H4 (cell line): ENCODE results near the gene SCYL2. TPM values are rescaled to one million over a fixed set of nuclear protein-coding genes. Genes with fewer than 3 reads are reported as not detected.
"Not testable (repeated sequence)": the region's sequence is repeated elsewhere in the genome, so short reads cannot be mapped to it uniquely, and the experiment has no call there.

Experiments used
- DNase-seq: peaks from one replicate; pipeline ENCODE4 v3.0.0-alpha.2; 2015; ENCODE audit warnings: low spot score
- total RNA-seq: library from RNA; depleted of rRNA; stranded (reverse); fragments of >200 nt; shearing (Covaris generic); gene quantifications from 2 replicates; pipeline ENCODE4 v1.2.3, GENCODE V29; 2014

Gene SCYL2
- total RNA-seq, 1 experiment from 2014 or later: 35.7 TPM

GRCh38 chr12:100265732-100266584, 1.0 kb upstream of the SCYL2 start:
- DNase-seq: no peak

DNA sequence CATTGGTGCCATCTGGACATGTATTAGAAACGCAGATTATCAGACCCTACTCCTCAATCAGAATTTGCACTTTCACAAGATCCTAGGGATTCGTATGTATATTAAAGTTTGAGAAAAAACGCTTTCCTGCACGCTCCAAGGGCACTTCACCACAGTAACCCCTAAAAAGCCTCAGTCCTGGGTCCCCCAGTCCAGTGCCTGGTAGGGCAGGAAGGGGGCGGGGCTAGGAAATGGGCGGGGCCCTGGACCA, 467 bp upstream of the SCYL2 start:
- DNase-seq: no peak

GRCh38 chr12:100267603-100268281, 765 bp downstream of the SCYL2 start:
- DNase-seq: no peak

- no peak for DNase-seq
Measured at GRCh38 chr12:100268835-100269564, 2.0 kb downstream of the SCYL2 start.

DNA sequence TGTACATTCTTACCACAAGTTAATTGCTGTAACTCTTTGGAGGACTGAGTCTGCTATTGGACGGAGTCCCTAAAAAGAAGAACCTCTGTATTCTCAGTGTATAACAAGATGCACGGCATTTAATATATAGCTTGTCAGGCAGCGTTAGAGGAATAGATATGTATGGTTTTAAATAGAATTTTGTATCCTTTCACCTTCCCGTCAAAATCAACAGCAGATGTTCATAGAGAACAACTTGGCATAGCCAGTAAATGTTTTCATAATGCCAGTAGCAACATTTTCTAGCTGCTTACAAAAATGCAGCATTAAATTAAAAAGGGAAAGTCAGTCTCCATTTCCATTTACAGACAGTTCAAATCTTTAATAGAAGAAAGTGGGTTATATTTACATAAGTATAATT, 6.8 kb downstream of the SCYL2 start:
- DNase-seq: no peak

DNA sequence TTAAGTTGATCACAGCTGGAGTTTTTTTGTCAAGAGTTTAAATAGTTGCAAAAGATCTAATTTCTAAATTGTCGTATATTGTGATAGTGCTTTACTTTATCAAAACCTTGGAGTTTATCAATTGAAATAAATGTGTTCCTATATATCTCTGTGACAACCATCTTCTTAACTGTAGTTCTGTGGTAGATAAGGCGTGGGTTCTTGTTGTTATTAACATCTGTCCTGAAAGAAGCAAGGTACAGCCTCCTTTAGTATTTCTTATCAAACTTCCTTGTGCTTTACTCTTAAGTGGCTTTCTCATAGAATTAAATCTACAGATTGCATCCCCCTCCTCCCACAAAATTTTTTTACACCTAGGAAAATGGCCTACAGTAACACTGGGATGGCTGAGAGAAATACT, 7.3 kb downstream of the SCYL2 start:
- no peak for DNase-seq

DNA sequence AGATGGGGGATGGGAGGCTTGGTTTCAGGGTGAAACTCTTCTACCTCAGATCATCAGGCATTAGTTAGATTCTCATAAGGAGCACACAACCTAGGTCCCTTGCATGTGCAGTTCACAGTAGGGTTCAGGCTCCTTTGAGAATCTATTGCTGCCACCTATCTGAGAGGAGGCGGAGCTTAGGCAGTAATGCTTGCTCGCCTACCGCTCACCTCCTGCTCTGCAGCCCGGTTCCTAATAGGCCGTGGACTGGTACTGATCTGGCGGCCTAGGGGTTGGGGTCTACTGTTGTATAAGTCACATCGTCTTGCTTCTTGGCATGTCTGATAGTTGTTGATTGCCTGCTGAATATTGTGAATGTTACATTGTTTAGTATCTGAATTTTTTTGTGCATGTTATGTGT, 12.2 kb downstream of the SCYL2 start:
- DNase-seq: no peak

DNA sequence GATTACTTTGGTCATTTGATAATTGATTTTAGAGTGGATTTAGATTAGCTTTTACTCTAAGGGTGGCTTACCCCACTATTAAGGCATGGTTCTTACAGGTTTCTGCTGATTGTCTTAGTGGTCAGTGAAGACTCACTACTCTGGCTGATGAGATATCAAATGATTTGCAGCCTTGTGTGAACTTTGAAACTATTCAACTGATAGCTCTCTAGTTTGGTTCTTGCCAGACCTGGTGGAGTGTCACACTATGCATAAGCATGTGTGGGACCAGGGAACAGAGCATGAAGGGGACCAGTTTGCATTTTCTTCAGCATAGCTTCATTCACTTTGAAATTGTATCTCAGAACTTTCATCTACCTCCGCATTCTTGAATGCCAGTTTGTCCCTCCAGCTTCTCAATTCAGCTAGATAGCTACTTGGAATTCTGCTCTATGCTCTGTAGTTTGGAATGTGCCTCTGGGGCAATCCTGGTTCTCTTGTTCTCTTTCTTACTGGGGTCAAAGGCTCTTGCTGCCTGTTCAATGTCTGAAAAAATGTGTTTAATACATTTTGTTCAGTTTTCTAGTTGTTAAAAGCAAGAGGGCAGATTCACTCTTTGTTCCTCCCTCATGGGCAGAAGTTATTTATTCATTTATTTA, 12.7 kb downstream of the SCYL2 start:
- no peak for DNase-seq

GRCh38 chr12:100284556-100284955, 17.6 kb downstream of the SCYL2 start:
- DNase-seq: not testable (repeated sequence)

GRCh38 chr12:100289038-100289437, 22.1 kb downstream of the SCYL2 start:
- no peak for DNase-seq

- no peak for DNase-seq
Measured at GRCh38 chr12:100290016-100290415, 23.0 kb downstream of the SCYL2 start.

DNA sequence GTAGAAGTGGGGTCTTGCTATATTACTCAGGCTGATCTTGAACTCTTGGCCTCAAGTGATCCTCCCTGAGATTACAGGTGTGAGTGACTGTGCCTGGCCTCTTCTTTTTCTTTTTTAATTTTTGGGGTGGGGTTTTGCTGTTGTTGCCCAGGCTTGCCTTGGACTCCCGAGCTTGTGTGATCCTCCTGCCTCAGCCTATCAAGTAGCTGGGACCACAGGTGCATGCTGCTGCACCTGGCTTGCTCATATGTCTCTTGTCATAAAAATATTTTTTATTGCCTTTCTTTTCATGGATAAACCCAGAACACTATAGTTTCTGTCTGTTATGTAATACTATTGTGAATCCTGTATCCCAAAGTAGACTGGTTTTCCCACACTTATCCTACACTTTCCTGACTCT, 26.0 kb downstream of the SCYL2 start:
- no peak for DNase-seq

GRCh38 chr12:100294366-100294765, 27.4 kb downstream of the SCYL2 start:
- not testable (repeated sequence) for DNase-seq

DNA sequence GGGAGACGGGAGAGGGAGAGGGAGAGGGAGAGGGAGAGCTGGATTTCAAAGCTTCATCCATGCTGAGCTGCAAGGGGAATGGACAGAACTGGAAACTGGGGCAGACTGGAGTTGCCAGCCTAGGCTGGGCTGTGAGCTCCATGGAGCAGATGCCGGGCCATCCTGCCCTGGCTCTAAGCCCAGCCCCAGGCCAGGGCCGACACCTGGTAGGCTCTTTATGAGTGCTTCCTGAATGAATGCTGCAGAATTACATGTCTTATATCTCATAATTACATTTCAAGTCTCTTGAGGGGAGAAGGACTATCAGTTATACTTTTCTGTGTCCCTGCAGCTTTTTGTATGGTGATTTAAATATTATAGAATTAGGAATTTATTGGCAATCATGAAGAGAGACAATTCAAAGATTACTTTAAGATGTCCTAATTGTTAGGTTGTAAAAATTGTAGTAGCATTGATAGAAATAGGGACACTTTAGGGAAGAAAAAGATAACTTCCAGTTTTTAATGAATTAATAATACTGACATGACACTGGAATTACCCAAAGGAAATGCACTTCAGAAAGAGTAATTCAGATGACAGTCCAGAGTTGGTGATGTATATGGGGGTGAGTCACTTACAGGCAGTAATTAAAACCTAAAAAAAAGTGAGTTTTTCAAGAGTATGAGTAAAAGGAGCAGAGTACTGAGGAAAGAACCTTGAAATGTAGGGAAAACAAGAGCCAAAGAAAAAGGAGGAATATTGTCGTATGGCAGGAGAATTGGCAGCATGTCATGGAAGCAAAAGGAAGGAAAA, 29.0 kb downstream of the SCYL2 start:
- DNase-seq: no peak

- no peak for DNase-seq
Measured at GRCh38 chr12:100302081-100302480, 35.1 kb downstream of the SCYL2 start.

DNA sequence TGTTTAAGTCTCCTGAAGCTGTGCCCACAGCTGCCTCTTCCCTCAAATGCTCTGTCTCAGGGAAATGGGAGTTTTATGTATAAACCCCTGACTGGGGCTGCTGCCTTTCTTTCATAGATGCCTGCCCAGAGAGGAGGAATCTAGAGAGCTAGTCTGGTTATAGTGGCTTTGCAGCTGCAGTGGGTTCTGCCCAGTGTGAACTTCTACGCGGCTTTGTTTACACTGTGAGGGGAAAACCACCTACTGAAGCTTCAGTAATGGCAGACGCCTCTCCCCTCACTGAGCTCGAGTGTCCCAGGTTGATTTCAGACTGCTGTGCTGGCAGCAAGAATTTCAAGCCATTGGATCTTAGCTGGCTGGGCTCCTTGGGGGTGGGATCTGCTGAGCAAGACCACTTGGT, 36.9 kb downstream of the SCYL2 start:
- no peak for DNase-seq

DNA sequence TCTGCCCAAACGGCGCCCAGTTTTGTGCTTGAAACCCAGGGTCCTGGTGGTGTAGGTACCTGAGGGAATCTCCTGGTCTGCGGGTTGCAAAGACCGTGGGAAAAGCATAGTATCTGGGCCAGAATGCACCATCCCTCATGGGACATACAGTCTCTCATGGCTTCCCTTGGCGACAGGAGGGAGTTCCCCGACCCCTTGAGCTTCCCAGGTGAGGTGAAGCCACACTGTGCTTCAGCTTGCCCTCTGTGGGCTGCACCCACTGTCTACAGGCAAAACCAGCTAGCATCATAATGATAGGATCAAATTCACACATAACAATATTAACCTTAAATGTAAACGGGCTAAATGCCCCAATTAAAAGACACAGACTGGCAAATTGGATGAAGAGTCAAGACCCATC, 37.4 kb downstream of the SCYL2 start:
- not testable (repeated sequence) for DNase-seq

DNA sequence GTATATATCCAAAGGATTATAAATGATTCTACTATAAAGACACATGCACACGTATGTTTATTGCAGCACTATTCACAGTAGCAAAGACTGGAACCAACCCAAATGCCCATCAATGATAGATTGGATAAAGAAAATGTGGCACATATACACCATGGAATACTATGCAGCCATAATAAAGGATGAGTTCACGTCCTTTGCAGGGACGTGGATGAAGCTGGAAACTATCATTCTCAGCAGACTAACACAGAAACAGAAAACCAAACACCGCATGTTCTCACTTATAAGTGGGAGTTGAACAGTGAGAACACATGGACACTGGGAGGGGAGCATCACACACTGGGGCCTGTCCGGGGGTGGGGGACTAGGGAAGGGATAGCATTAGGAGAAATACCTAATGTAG, 41.2 kb downstream of the SCYL2 start:
- DNase-seq: not testable (repeated sequence)

- no peak for DNase-seq
Measured at GRCh38 chr12:100311317-100311716, 44.3 kb downstream of the SCYL2 start.

- DNase-seq: no peak
Measured at GRCh38 chr12:100317371-100317770, 50.4 kb downstream of the SCYL2 start.

DNA sequence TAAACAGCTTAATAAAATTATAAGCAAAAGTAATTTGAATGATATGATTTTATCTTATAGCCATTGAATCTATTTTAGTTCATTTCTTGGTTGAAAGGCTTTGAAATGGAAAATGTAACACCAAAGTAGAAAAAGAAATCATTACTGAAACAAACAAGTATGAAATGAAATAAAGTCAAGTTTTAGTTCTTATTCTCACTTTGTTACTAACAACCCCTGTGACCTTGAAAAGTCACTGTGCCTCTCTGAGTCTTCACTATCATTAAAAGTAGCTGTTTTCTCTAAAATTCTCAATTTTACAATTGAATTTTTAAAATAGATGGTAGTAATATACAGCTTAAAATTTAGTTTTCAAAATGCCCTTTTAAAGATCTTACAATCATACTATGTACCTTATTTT, 57.5 kb downstream of the SCYL2 start:
- DNase-seq: no peak

GRCh38 chr12:100326208-100326607, 59.2 kb downstream of the SCYL2 start:
- no peak for DNase-seq
